GM12872 (cell line): ENCODE measurements around the gene LSM3.
A peak's percentile ranks its signal among the peaks of the same experiment; 100 is the strongest.

Source experiments
- CTCF ChIP-seq: IDR thresholded peaks from 3 replicates; pipeline ENCODE4 v1.5.1; 2011; ENCODE audit warnings: low read depth, mild to moderate bottlenecking, low read length, moderate library complexity; ENCODE audit not compliant: insufficient read depth

The LSM3 gene

DNA sequence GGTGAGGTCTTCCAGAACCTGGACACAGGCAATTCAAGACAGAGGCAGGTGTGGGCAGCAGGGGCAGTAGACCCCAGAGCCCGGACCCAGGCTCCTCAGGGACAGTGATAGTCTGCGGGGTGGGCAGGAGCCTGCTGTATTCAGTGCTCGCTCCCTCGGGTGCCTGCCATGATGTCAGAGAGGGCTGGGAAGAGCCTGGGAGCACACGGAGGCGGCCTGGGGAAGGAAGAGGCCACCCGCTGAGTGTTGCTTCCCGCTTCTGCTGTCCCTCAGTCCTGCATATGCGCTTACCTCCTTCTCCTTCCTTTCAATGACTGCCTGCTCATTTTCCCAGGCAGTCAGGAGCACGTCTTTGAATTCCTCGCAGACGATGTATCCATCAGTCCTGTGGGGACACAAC is 31.0 kb upstream of the LSM3 start:
- no peak for TF ChIP-seq CTCF

GRCh38 chr3:14148041-14148985 is 30.3 kb upstream of the LSM3 start:
- peak; percentile 7; the same call in 1 of the 3 replicates for TF ChIP-seq CTCF

- no peak for TF ChIP-seq CTCF
These were observed 28.5 kb upstream of the LSM3 start for GRCh38 chr3:14150078-14150477.

DNA sequence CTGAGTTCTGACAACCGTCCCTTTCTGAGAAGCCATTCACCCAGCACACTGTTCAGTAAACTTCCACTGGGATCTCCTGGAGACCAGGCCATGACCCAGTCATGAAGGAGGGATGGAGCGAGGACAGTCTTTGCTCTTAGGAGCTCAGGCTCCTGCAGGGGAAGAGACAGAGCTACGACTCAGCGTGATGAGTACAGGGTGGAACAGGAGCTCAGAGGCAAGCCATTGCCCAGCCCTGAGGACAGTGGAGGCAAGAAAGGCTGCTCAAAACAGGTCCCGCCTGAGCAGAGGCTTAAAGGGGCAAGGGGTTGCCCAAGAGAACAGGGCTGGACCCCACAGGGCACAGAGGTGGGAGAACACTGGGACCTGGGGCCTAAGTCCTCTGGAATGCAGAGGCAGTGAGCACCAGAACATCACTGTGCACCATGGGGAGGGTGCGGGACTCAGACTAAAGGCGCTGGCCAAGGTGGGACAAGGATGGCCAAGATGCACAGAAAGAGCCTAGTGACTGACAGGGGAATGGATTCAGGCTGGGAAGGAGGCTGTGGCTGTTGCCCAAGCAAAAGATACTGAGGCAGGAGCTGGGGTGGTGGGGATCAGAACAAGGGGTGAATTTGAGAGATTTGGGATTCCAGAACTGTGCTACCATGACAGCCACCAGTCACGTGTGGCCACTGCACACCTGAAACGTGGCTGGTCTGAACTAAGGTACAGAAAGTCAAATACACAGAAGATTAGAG is 28.0 kb upstream of the LSM3 start:
- no peak for TF ChIP-seq CTCF

- no peak for TF ChIP-seq CTCF
These were observed 27.0 kb upstream of the LSM3 start for GRCh38 chr3:14151471-14152083.

DNA sequence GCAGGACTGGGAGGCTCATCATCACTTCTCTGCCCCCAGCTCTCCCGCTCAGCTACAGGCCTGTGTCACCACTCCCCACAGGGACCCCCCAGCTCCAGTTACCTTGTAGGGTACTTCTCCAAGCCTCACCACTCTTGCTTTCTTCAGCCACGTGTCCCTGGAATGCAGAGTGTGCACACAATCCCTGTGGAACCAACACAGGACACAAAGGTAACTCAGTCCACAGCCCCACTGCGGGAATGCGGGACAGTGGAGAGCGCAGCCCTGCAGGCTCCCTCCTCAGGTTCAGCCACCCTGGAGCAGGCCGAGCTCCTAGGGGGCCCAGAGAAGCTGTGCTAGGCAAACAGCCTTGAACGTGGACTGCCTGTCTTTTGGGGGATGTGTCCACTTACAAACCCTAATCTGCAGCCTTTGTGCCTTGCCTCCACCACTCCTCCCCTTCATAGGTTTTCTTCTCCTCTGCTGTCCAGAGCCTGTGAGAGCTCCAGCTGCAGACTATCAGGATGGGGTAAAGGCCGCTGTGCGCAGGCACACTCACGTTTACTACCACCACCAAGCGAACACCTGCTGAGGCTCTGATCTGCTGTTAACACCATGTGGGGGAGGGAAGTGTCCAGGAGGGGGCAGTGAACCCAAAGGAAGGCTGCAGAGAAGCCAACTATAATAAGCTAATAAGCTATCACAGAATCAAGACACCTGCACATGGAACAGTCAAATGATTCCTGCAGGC is 26.2 kb upstream of the LSM3 start:
- TF ChIP-seq CTCF, result peak; percentile 28; the same call in 2 of the 3 replicates
